ENCODE data around the gene KRTAP5-3.
A peak's percentile ranks its signal among the peaks of the same experiment; 100 is the strongest.

KRTAP5-3 gene

GRCh38 chr11:1653541-1654387 lies 45.5 kb upstream of the KRTAP5-3 start:
- Histone ChIP-seq H3K4me3 (ENCODE audit: low read depth in 1 of 2, low read length in 1 of 2) (no peak overlapping the region), H3K4me1 (ENCODE audit: control insufficient read depth in 1 of 2, insufficient read depth in 1 of 2, low read depth in 1 of 2, low read length in 1 of 2) (no peaks in the 10 kb centered on the region), H3K27me3 (peaks cover 52% of the 10 kb centered on the region), H3K9me3 (no peaks in the 10 kb centered on the region), H3K36me3 (no peaks in the 10 kb centered on the region), H3K27ac (no peak overlapping the region)
- no peak for TF ChIP-seq CTCF (IDR thresholded peaks at IDR 0.05)

- Histone ChIP-seq H3K4me3 (ENCODE audit: low read depth in 1 of 2, low read length in 1 of 2) (no peak overlapping the region), H3K27me3 (peaks cover 51% of the 10 kb centered on the region), H3K9me3 (no peaks in the 10 kb centered on the region), H3K27ac (no peak overlapping the region), H3K36me3 (no peaks in the 10 kb centered on the region), H3K4me1 (ENCODE audit: control insufficient read depth in 1 of 2, insufficient read depth in 1 of 2, low read depth in 1 of 2, low read length in 1 of 2) (no peaks in the 10 kb centered on the region)
- TF ChIP-seq CTCF (IDR thresholded peaks at IDR 0.05), result peak; percentile 96
These were observed 44.7 kb upstream of the KRTAP5-3 start for GRCh38 chr11:1652771-1653540.

GRCh38 chr11:1652442-1652770 lies 44.1 kb upstream of the KRTAP5-3 start:
- H3K4me3 ChIP-seq (ENCODE audit: low read depth in 1 of 2, low read length in 1 of 2), result no peak overlapping the region
- H3K4me1 ChIP-seq (ENCODE audit: control insufficient read depth in 1 of 2, insufficient read depth in 1 of 2, low read depth in 1 of 2, low read length in 1 of 2), result no peaks in the 10 kb centered on the region
- no peak for TF ChIP-seq CTCF (IDR thresholded peaks at IDR 0.05)
- peaks cover 49% of the 10 kb centered on the region for H3K27me3 ChIP-seq
- H3K9me3 ChIP-seq, result no peaks in the 10 kb centered on the region
- H3K36me3 ChIP-seq, result no peaks in the 10 kb centered on the region
- no peak overlapping the region for H3K27ac ChIP-seq

- H3K4me3 ChIP-seq (ENCODE audit: low read depth in 1 of 2, low read length in 1 of 2), result no peak overlapping the region
- no peaks in the 10 kb centered on the region for H3K4me1 ChIP-seq (ENCODE audit: control insufficient read depth in 1 of 2, insufficient read depth in 1 of 2, low read depth in 1 of 2, low read length in 1 of 2)
- H3K27me3 ChIP-seq, result peaks cover 48% of the 10 kb centered on the region
- H3K9me3 ChIP-seq, result no peaks in the 10 kb centered on the region
- no peak for TF ChIP-seq CTCF (IDR thresholded peaks at IDR 0.05)
- no peaks in the 10 kb centered on the region for H3K36me3 ChIP-seq
- no peak overlapping the region for H3K27ac ChIP-seq
These were observed 43.8 kb upstream of the KRTAP5-3 start for GRCh38 chr11:1652026-1652425.

GRCh38 chr11:1651411-1651980 lies 43.2 kb upstream of the KRTAP5-3 start:
- no peak for TF ChIP-seq CTCF (IDR thresholded peaks at IDR 0.05)
- Histone ChIP-seq H3K27me3 (peaks cover 46% of the 10 kb centered on the region), H3K9me3 (no peaks in the 10 kb centered on the region), H3K4me1 (ENCODE audit: control insufficient read depth in 1 of 2, insufficient read depth in 1 of 2, low read depth in 1 of 2, low read length in 1 of 2) (no peaks in the 10 kb centered on the region), H3K27ac (no peak overlapping the region), H3K36me3 (no peaks in the 10 kb centered on the region), H3K4me3 (ENCODE audit: low read depth in 1 of 2, low read length in 1 of 2) (no peak overlapping the region)
